ENCODE results near the gene ZBTB40. TPM values are rescaled to one million over a fixed set of nuclear protein-coding genes. Genes with fewer than 3 reads are reported as not detected.

The ZBTB40 gene
- total and polyA plus RNA-seq, 9 of the 15 experiments (the other 6 are each of a cell fraction or from before 2014, with no cell fraction given), result 2.6 to 26.0 (median 18.8) TPM

DNA sequence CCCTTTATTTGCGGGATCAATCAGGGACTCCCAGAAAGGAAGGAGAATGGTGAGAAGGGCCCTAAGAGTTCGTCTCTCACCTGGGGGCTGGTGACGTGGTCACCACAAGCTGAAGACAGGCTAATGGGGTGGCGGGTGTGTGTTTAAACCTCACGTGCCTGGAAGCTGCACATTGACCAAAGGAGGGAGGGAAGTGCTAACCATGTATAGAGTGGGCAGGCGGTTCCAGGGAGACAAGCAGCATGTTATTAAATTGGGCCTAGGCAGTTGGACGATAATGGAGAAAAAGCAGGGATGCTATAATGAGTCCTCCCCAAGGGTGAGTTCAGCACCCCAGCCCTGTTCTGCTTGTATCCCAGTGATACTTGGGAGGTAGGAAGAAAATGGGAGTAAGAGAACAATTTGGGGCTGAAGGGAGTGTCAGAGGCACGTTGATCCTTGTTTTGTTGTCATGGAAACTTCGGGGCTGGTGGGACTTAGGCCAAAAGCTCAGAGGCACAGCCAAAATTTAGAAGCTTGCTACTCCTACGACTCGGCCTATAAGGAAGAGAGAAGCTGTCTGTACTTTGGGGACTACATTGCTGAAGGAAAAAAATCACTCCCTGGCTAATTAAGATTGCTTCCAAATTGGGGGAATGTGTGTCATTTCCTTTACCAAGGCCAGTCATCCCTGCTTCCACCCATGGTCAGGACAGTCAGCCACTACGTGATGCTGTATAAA lies 78.4 kb downstream of the ZBTB40 start:
- peaks cover 24% of the 10 kb centered on the region; the same call in 1 of the 3 replicates for H3K36me3 ChIP-seq (ENCODE audit: control insufficient read depth, insufficient read depth, low read length)
- TSS peak; percentile 37 for BruUV-seq (replicated peaks)
- intact Hi-C loops (cut with micrococcal nuclease) (loop anchor here (5.0 to 10.0 kb wide), 2 partner anchors 105 to 112 kb away; partner anchors contain the start of gene C1QC), in situ Hi-C loops (cut with MboI) (no loop called here)
- POLR2A ChIA-PET, result interaction anchor here (0.6 to 1.3 kb wide), 6 partner anchors 9 to 53 kb away, joined by 3 to 5 read pairs (median 3); no protein-coding TSS in a partner anchor
- H3K79me2 ChIP-seq (ENCODE audit: control insufficient read depth, insufficient read depth, low read length), result no peaks in the 10 kb centered on the region
- ATAC-seq, result no peak
- H2AFZ ChIP-seq (ENCODE audit: low read depth, low read length), result no peak overlapping the region
- TF ChIP-seq ZNF384 (IDR thresholded peaks at IDR 0.05; ENCODE audit: low read depth, low read length) (no peak), RFX1 (IDR thresholded peaks at IDR 0.05) (peak; percentile 66)
- H3K9ac ChIP-seq (ENCODE audit: insufficient read depth in 1 of 2, low read depth in 2 of 2, low read length in 2 of 2), result no peak overlapping the region
- CTCF ChIA-PET (ENCODE audit: low intra/inter-chr PET ratio), result interaction anchor here (0.6 kb wide), 1 partner anchor 112 kb away, joined by 3 read pairs; no protein-coding TSS in a partner anchor
- peaks cover 0 to 2% of the 10 kb centered on the region in 2 experiments; a peak in 1 of 5 replicates for H3K4me1 ChIP-seq (replicated peaks in 1 of 2; ENCODE audit: control insufficient read depth in 2 of 2, insufficient read depth in 2 of 2, low read length in 2 of 2)
- peaks cover 0 to 1% of the 10 kb centered on the region in 2 experiments; a peak in 1 of 5 replicates for H3K27me3 ChIP-seq (ENCODE audit: control insufficient read depth in 2 of 2, insufficient read depth in 2 of 2, low read length in 2 of 2)
- no peak overlapping the region for H3K27ac ChIP-seq (ENCODE audit: extremely low read depth, low read depth, low read length)
- no peaks in the 10 kb centered on the region; the same call in none of the 2 replicates for H4K20me1 ChIP-seq (replicated peaks; ENCODE audit: control insufficient read depth, insufficient read depth, low read length)
- no peak for FAIRE-seq
- H3K4me2 ChIP-seq (ENCODE audit: insufficient read depth, low read length), result no peak overlapping the region
- no peaks in the 10 kb centered on the region for H3K9me3 ChIP-seq (replicated peaks; ENCODE audit: control insufficient read depth, insufficient read depth, low read depth, low read length)
- no peak overlapping the region for H3K4me3 ChIP-seq
- 58% methylated on average over 12 of the region's 12 CpGs for WGBS (ENCODE audit: insufficient coverage, low coverage, missing lambda C conversion rate)
- no peaks in the 10 kb centered on the region for H3K9me1 ChIP-seq (ENCODE audit: control insufficient read depth, insufficient read depth, low read length)
- DNase-seq (ENCODE audit: extremely low read depth in 1 of 4, low spot score in 3 of 4), result no peak

DNA sequence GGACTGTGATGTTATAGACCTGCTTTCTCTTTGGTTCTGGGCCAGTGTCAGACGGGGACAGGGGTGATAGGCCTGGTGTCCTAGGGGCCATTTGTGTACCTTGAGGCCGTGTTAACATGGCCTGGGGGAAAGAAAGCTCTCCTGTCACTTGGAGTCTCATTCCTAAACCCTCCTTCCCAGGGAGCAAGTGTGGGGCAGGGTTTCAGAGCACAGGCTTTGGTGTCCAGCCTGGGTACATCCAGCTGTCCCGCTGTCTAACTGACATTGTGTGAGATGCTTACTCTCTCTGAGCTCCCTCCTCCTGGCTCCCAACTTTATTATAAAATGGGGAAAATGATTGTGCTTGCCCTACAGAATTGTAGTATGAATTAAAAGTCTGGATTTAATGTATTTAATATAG lies 79.1 kb downstream of the ZBTB40 start:
- no peak overlapping the region for H3K9ac ChIP-seq (ENCODE audit: insufficient read depth in 1 of 2, low read depth in 2 of 2, low read length in 2 of 2)
- in situ Hi-C loops (cut with MboI), result no loop called here
- ATAC-seq, result no peak
- H3K27ac ChIP-seq (ENCODE audit: extremely low read depth, low read depth, low read length), result no peak overlapping the region
- no peak overlapping the region for H3K4me3 ChIP-seq
- no peak for FAIRE-seq
- no peaks in the 10 kb centered on the region for H3K9me3 ChIP-seq (replicated peaks; ENCODE audit: control insufficient read depth, insufficient read depth, low read depth, low read length)
- H4K20me1 ChIP-seq (replicated peaks; ENCODE audit: control insufficient read depth, insufficient read depth, low read length), result no peaks in the 10 kb centered on the region; the same call in none of the 2 replicates
- peaks cover 0 to 2% of the 10 kb centered on the region in 2 experiments; a peak in 1 of 5 replicates for H3K4me1 ChIP-seq (replicated peaks in 1 of 2; ENCODE audit: control insufficient read depth in 2 of 2, insufficient read depth in 2 of 2, low read length in 2 of 2)
- H2AFZ ChIP-seq (ENCODE audit: low read depth, low read length), result no peak overlapping the region
- H3K79me2 ChIP-seq (ENCODE audit: control insufficient read depth, insufficient read depth, low read length), result no peaks in the 10 kb centered on the region
- intact Hi-C loops (cut with micrococcal nuclease), result loop anchor here (10.0 kb wide), 1 partner anchor 106 kb away; no protein-coding TSS in a partner anchor
- no peaks in the 10 kb centered on the region for H3K9me1 ChIP-seq (ENCODE audit: control insufficient read depth, insufficient read depth, low read length)
- ChIA-PET CTCF (ENCODE audit: low intra/inter-chr PET ratio) (no interaction called here), POLR2A (interaction anchor here (0.7 to 1.2 kb wide), 3 partner anchors 10 to 53 kb away, joined by 3 to 5 read pairs (median 3); no protein-coding TSS in a partner anchor)
- H3K27me3 ChIP-seq (ENCODE audit: control insufficient read depth in 2 of 2, insufficient read depth in 2 of 2, low read length in 2 of 2), result peaks cover 0 to 6% of the 10 kb centered on the region in 2 experiments; a peak in 1 of 5 replicates
- WGBS (ENCODE audit: insufficient coverage, low coverage, missing lambda C conversion rate), result 41% methylated on average over 3 of the region's 3 CpGs
- peaks cover 18% of the 10 kb centered on the region; the same call in 1 of the 3 replicates for H3K36me3 ChIP-seq (ENCODE audit: control insufficient read depth, insufficient read depth, low read length)
- no peak overlapping the region for H3K4me2 ChIP-seq (ENCODE audit: insufficient read depth, low read length)
- no TSS peak for BruUV-seq (replicated peaks)
- no peak for DNase-seq (ENCODE audit: extremely low read depth in 1 of 4, low spot score in 3 of 4)
- TF ChIP-seq HDAC1 (IDR thresholded peaks at IDR 0.05) (no peak), POLR2AphosphoS5 (IDR thresholded peaks at IDR 0.05; ENCODE audit: control insufficient read depth, insufficient read depth, low read depth, low read length) (no peak), SIX5 (IDR thresholded peaks at IDR 0.05; ENCODE audit: borderline replicate concordance in 1 of 2, insufficient read depth in 1 of 2, low read depth in 1 of 2, low read length in 2 of 2) (no peak)
- TF ChIP-seq, protein P1, sequence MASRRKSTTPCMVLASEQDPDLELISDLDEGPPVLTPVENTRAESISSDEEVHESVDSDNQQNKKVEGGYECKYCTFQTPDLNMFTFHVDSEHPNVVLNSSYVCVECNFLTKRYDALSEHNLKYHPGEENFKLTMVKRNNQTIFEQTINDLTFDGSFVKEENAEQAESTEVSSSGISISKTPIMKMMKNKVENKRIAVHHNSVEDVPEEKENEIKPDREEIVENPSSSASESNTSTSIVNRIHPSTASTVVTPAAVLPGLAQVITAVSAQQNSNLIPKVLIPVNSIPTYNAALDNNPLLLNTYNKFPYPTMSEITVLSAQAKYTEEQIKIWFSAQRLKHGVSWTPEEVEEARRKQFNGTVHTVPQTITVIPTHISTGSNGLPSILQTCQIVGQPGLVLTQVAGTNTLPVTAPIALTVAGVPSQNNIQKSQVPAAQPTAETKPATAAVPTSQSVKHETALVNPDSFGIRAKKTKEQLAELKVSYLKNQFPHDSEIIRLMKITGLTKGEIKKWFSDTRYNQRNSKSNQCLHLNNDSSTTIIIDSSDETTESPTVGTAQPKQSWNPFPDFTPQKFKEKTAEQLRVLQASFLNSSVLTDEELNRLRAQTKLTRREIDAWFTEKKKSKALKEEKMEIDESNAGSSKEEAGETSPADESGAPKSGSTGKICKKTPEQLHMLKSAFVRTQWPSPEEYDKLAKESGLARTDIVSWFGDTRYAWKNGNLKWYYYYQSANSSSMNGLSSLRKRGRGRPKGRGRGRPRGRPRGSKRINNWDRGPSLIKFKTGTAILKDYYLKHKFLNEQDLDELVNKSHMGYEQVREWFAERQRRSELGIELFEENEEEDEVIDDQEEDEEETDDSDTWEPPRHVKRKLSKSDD (conservative IDR thresholded peaks at IDR 0.05; ENCODE audit: low read length), result no peak

All from K562 (cell line).